HepG2 (cell line): ENCODE measurements around the gene TWIST2. TPM values are rescaled to one million over a fixed set of nuclear protein-coding genes. Genes with fewer than 3 reads are reported as not detected.

Experiments
- ATAC-seq: fragments of 200-7000 bp; cut with Tn5 transposase; 3 replicates; pipeline ENCODE4 v1.9.1; 2020; ENCODE audit warnings: mild to moderate bottlenecking, moderate library complexity
- BruUV-seq: library from RNA; stranded (reverse); fragments of 400-500 nt; replicated peaks from 2 replicates; lab custom pipeline; 2021; lab: Mats Ljungman, UMichigan
- CTCF ChIA-PET: fragments of 300-600 bp; formaldehyde crosslinking; extraction: SDS; loops from one replicate; lab custom pipeline; 2021; ENCODE audit warnings: low total read pairs, inconsistent platforms, low intra/inter-chr PET ratio; lab: Yijun Ruan, JAX
- POLR2A ChIA-PET: fragments of 350-600 bp; sonication (Branson Sonifier 250); formaldehyde crosslinking; loops from one replicate; lab custom pipeline; 2020; ENCODE audit warnings: antibody characterized with exemption, inconsistent platforms; lab: Yijun Ruan, JAX
- DNase-seq: peaks from one replicate; pipeline ENCODE4 v3.0.0-alpha.2; 2015; ENCODE audit warnings: low spot score
- FAIRE-seq: peaks from 3 replicates; lab custom pipeline; 2011; peaks lifted over from hg19 to GRCh38; lab: Jason Lieb, UNC
- H2AFZ ChIP-seq: one replicate; pipeline ENCODE4 v1.6.1; 2011; ENCODE audit warnings: low read length, inconsistent platforms
- H3K27ac ChIP-seq: fragments of 300-600 bp; 3 replicates; pipeline ENCODE4 v1.8.0; 2011; ENCODE audit warnings: mixed run types, mild to moderate bottlenecking, mixed read lengths, low read length, inconsistent platforms; ENCODE audit not compliant: insufficient read depth; ENCODE audit errors: extremely low read length
- H3K27me3 ChIP-seq, 2 experiments: fragments of 200-600 bp in 1 of 2; 2 replicates in 1 of 2; 3 replicates in 1 of 2; pipeline versions ENCODE4 v1.6.0 to v1.8.0; 2011; ENCODE audit warnings: low read length in 2 of 2, mild to moderate bottlenecking in 2 of 2, moderate library complexity in 2 of 2, inconsistent platforms in 1 of 2; ENCODE audit not compliant: insufficient read depth in 2 of 2, control insufficient read depth in 1 of 2
- H3K36me3 ChIP-seq, 2 experiments: fragments of 200-600 bp in 1 of 2; replicated peaks in 1 of 2; 2 replicates in 1 of 2; 3 replicates in 1 of 2; pipeline versions ENCODE4 v1.5.1 to v1.8.0; 2011; ENCODE audit warnings: low read length in 2 of 2, inconsistent platforms in 1 of 2; ENCODE audit not compliant: insufficient read depth in 2 of 2, control insufficient read depth in 1 of 2
- H3K4me1 ChIP-seq: 2 replicates; pipeline ENCODE4 v1.5.1; 2012; ENCODE audit warnings: low read length, inconsistent platforms; ENCODE audit not compliant: insufficient read depth
- H3K4me2 ChIP-seq: 2 replicates; pipeline ENCODE4 v1.6.0; 2011; ENCODE audit warnings: low read depth, low read length, inconsistent platforms
- H3K4me3 ChIP-seq, 3 experiments: fragments of 200-600 bp in 1 of 3; sonication (generic), shearing (Covaris generic) in 1 of 3; replicated peaks in 1 of 3; 2 replicates each; pipeline ENCODE4 v1.5.1; 2011 to 2016; ENCODE audit warnings: low read length in 3 of 3, inconsistent platforms in 2 of 3, low read depth in 2 of 3, mild to moderate bottlenecking in 2 of 3, control low read depth in 1 of 3, mixed read lengths in 1 of 3; ENCODE audit not compliant: insufficient read depth in 1 of 3
- H3K79me2 ChIP-seq: one replicate; pipeline ENCODE4 v1.6.1; 2011; ENCODE audit warnings: low read length, inconsistent platforms; ENCODE audit not compliant: insufficient read depth
- H3K9ac ChIP-seq: 2 replicates; pipeline ENCODE4 v1.6.0; 2011; ENCODE audit warnings: mild to moderate bottlenecking, low read depth, low read length, inconsistent platforms; ENCODE audit not compliant: insufficient read depth
- H3K9me3 ChIP-seq: 2 replicates; pipeline ENCODE4 v1.5.1; 2012; ENCODE audit warnings: mild to moderate bottlenecking, low read length
- H4K20me1 ChIP-seq: 2 replicates; pipeline ENCODE4 v1.6.0; 2011; ENCODE audit warnings: inconsistent platforms, mild to moderate bottlenecking, low read length, moderate library complexity; ENCODE audit not compliant: insufficient read depth
- FOXA3 ChIP-seq: IDR thresholded peaks from 2 replicates; pipeline ENCODE4 v1.6.1; 2016; ENCODE audit warnings: missing genetic modification reagents, missing compliant biosample characterization
- HOXA5 ChIP-seq: sonication (generic); formaldehyde crosslinking; IDR thresholded peaks from 2 replicates; pipeline ENCODE4 v1.4.0; 2020; ENCODE audit warnings: missing genetic modification reagents
- MTA1 ChIP-seq: sonication (generic); formaldehyde crosslinking; IDR thresholded peaks from 2 replicates; pipeline ENCODE4 v1.4.0; 2020; ENCODE audit warnings: missing genetic modification reagents, mild to moderate bottlenecking, borderline replicate concordance
- NR3C1 ChIP-seq: sonication (generic); formaldehyde crosslinking; IDR thresholded peaks from 2 replicates; pipeline ENCODE4 v1.4.0; 2020; ENCODE audit warnings: missing genetic modification reagents
- TRIM22 ChIP-seq: fragments of 450-650 bp; IDR thresholded peaks from 2 replicates; pipeline ENCODE4 v1.6.1; 2017
- ZBTB37 ChIP-seq: sonication (generic); formaldehyde crosslinking; IDR thresholded peaks from 2 replicates; pipeline ENCODE4 v1.4.0; 2020; ENCODE audit warnings: mild to moderate bottlenecking, missing genetic modification reagents
- ZNF280D ChIP-seq: sonication (generic); formaldehyde crosslinking; IDR thresholded peaks from 2 replicates; pipeline ENCODE4 v1.5.1; 2020; ENCODE audit warnings: mild to moderate bottlenecking, missing genetic modification reagents
- ZZZ3 ChIP-seq: sonication (generic); formaldehyde crosslinking; IDR thresholded peaks from 2 replicates; pipeline ENCODE4 v1.4.0; 2020; ENCODE audit warnings: missing genetic modification reagents, mild to moderate bottlenecking, borderline replicate concordance
- WGBS: methylation state at CpG from one replicate; pipeline ENCODE4 v1.1.6; 2017; ENCODE audit warnings: low lambda C conversion rate; 5-methylcytosine and 5-hydroxymethylcytosine counted together
- in situ Hi-C: cut with HindIII; loops from 2 replicates; pipeline ENCODE4 v1.10.0; 2017; ENCODE audit warnings: low pct_unique_long_range_greater_than_20kb; ENCODE audit not compliant: extremely low pct_ligation_motif_present
- intact Hi-C: fragments of 100-400 bp; cut with micrococcal nuclease; formaldehyde crosslinking; loops from one replicate; pipeline ENCODE4 v1.10.0; 2022; ENCODE audit not compliant: unreplicated experiment
- polyA plus RNA-seq, 8 experiments: library from polyadenylated mRNA; depleted of rRNA in 3 of 8; stranded (reverse) in 7 of 8; unstranded in 1 of 8; fragments of >200 nt; fragmentation: Illumina TruSeq in 4 of 8; extraction: Trizol in 4 of 8; gene quantifications; 2 replicates each; pipeline versions ENCODE4 v1.2.1 to v1.2.3, GENCODE V29; 2011 to 2016; ENCODE audit warnings: low read depth in 4 of 8, missing spikeins in 1 of 8, mixed read lengths in 1 of 8; ENCODE audit not compliant: insufficient read depth in 1 of 8
- total RNA-seq, 5 experiments: library from RNA; depleted of rRNA; stranded (reverse); fragments of >200 nt; fragmentation: Illumina TruSeq; extraction: Trizol; gene quantifications; 2 replicates each; pipeline ENCODE4 v1.2.3, GENCODE V29; 2016; ENCODE audit warnings: low read depth in 1 of 5

The TWIST2 gene
- total and polyA plus RNA-seq, 2 of the 13 experiments (the other 11 are each of a cell fraction or from before 2014, with no cell fraction given): 0.08 to 0.11 TPM

GRCh38 chr2:238942726-238943300 lies 94.9 kb downstream of the TWIST2 start:
- ATAC-seq (no peak), FAIRE-seq (no peak), DNase-seq (no peak)
- Histone ChIP-seq H3K4me1 (no peaks in the 10 kb centered on the region), H3K4me2 (no peak overlapping the region), H3K79me2 (no peaks in the 10 kb centered on the region), H3K9ac (no peak overlapping the region), H3K4me3 (no peak overlapping the region), H4K20me1 (no peaks in the 10 kb centered on the region; the same call in 1 of the 2 replicates), H3K9me3 (no peaks in the 10 kb centered on the region), H3K27me3 (peaks cover 14 to 72% of the 10 kb centered on the region in 2 experiments), H3K27ac (no peak overlapping the region), H3K36me3 (no peaks in the 10 kb centered on the region), H2AFZ (no peak overlapping the region)
- in situ Hi-C loops: no loop called here
- TF ChIP-seq TRIM22: no peak
- ChIA-PET CTCF (no interaction called here), POLR2A (no interaction called here)
- intact Hi-C loops: no loop called here
- WGBS: 4% methylated on average over 13 of the region's 13 CpGs
- no TSS peak for BruUV-seq

- no peak overlapping the region for H3K4me3 ChIP-seq
- in situ Hi-C loops (no loop called here), intact Hi-C loops (no loop called here)
- no peak overlapping the region for H2AFZ ChIP-seq
- POLR2A ChIA-PET: no interaction called here
- no peaks in the 10 kb centered on the region for H3K9me3 ChIP-seq
- 11% methylated on average over 14 of the region's 14 CpGs for WGBS
- FAIRE-seq (no peak), ATAC-seq (no peak), DNase-seq (no peak)
- no peak overlapping the region for H3K4me2 ChIP-seq
- H3K27ac ChIP-seq: no peak overlapping the region
- H3K4me1 ChIP-seq: no peaks in the 10 kb centered on the region
- no peaks in the 10 kb centered on the region; the same call in 1 of the 2 replicates for H4K20me1 ChIP-seq
- BruUV-seq: no TSS peak
- no peaks in the 10 kb centered on the region for H3K79me2 ChIP-seq
- H3K9ac ChIP-seq: no peak overlapping the region
- H3K36me3 ChIP-seq: no peaks in the 10 kb centered on the region
- H3K27me3 ChIP-seq: peaks cover 14 to 66% of the 10 kb centered on the region in 2 experiments
- CTCF ChIA-PET: no interaction called here
- no peak for TF ChIP-seq ZBTB37 (CRISPR knock-in tag)
- TF ChIP-seq FOXA3: no peak
- no peak for TF ChIP-seq ZZZ3 (CRISPR knock-in tag)
- TF ChIP-seq NR3C1 (CRISPR knock-in tag): no peak
- no peak for TF ChIP-seq HOXA5 (CRISPR knock-in tag)
- no peak for TF ChIP-seq MTA1
- no peak for TF ChIP-seq ZNF280D
Observed at GRCh38 chr2:238943338-238944067, 95.6 kb downstream of the TWIST2 start.
